GM21423 (cell line): Measurements from ENCODE around the gene LMO7.

ENCODE experiments used
- ATAC-seq: cut with Tn5 transposase; IDR thresholded peaks from one replicate; pipeline ENCODE4 v1.9.1; 2021; ENCODE audit warnings: mild to moderate bottlenecking, moderate library complexity; ENCODE audit not compliant: unreplicated experiment

Gene LMO7

GRCh38 chr13:75876142-75877050, 240.3 kb downstream of the LMO7 start:
- ATAC-seq = peak; percentile 93

DNA sequence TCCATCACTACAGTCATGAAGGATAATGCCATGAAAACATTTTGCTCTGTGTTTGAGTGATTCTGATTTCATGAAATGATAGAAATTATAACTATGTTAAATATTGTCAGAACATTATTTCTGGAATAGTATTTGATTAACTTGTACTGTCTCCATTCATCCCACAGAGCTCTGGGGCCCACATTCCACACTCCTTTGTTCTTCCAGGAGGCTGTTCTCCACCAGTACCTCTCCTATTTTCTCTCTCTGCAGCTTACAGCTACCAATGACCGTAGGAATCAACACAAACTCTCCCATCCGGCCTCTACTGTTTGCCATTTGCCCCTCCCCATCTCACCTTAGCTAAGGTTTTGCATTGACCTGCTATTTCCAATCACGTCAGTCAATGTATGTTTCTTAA, 240.9 kb downstream of the LMO7 start:
- ATAC-seq = no peak

GRCh38 chr13:75879656-75880055, 243.5 kb downstream of the LMO7 start:
- no peak for ATAC-seq

DNA sequence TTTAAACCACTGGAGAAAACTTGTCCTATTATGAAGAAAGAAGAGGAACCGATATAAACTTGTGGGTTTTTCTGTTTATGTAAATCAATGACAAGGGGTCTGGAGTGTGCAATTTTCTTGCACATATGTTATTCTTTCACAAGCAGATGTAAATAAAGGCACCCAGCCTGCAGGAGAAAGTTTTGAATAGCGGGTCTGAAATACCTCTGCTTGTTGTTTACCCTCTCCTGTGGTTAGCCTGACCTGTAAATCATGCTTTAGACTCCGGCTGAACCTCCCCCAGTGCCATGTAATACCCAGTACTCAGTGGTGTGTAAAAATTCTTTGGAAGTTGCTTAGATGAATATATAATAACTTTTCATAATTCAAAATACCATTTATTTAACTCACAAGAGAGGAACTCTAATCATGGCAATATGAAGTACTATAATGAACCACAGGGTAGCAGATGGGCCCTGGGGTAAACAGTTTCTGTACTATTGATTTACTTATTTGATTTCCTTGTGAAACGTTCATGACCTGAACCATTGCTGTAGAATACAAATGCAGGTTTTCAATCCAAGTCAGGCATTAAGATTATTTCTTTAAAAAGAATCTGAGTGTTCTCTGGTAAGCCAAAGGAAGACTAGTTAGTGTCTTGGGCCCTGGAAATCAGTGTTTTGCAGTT, 245.1 kb downstream of the LMO7 start:
- no peak for ATAC-seq

DNA sequence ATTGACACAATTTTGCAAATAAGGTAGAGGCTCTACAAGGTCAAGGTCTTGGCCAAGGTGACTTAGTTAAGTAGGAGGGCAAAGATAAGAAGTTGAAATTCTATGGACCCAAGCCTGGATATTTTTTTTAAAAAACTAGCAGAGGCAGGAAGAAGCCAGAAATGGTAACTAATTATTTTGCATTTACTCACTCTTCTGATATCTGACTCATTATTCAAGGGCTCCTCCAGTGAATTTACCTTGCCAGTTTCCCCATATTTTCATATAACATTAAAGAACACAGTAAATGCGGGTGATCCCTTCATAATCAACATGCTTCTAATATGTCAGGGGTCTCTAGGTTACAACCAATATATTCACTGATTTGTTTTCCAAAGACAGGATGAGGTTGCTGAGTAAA, 246.1 kb downstream of the LMO7 start:
- ATAC-seq = no peak

DNA sequence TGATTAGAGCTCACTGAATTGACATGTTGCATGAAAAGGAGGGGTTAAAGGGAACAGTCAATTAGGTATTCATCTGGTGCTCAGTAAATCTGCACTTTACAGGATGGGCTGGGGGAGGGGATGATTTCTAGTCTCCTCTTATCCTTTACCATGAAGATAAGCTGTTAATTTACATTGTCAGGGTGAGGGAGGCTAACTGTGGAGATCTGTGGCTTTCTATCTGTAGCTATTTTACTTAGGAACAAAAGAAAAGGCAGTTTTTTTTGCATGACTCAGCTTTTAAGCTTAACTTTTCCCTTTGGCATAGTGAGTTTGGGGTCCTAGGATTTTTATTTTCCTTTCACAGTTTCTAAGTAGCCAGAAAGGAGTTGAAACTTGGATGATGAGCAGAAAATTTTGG, 253.3 kb downstream of the LMO7 start:
- no peak for ATAC-seq

DNA sequence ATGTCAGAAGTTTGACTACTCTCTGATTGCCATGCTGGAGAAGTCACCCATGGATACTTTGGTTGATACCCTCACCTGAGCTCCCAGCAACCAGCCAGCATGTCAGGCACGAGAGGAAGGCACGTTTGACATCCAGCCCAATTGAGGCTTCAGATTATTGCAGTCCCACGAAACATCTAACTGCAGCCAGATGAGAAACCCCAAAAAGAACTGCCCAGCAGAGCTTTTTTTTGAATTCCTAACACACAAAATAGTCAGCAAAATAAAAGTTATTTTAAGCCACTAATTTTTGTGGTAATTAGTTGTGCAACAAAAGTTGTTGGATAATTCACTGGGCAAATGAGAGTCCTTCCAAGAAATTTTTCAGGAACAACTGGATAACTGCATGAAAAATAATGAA, 259.0 kb downstream of the LMO7 start:
- ATAC-seq = no peak

DNA sequence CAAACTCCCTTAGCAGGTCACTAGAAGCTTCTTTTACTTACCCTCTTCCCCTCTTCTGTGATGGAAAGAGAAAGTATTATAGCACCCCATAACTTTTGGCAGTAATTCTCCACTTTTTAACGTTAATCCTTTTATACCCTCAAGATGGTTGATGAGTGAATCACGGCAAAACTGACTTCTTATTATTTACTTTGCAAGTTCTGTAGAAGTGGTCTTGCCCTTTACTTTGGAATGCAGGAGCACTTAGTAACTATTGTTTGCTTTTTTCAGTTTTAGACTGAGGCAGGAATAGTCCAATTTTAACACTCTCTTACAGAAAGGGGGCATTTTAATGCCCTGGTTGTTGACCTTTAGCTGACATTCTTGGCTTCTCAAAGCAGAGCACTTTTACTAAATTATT, 260.1 kb downstream of the LMO7 start:
- no peak for ATAC-seq

DNA sequence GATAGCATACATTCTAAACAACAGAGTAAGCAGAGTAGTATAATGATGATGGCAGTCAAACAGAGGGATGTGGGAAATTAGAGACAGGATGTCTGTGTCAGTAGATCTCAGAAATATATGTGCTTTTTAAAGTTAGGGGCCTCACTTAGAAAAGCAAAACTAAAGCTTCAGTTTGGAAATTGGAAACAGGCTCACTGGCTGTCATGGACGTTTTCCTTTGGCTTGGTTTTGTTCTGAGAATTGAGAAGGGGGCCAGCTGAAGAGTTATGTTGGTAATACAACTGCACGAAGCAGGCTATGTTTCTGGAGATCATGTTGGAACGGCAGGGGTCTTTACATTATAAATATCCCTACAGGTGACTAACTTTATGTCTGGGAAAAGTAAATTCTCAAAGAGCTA, 261.3 kb downstream of the LMO7 start:
- ATAC-seq = no peak

DNA sequence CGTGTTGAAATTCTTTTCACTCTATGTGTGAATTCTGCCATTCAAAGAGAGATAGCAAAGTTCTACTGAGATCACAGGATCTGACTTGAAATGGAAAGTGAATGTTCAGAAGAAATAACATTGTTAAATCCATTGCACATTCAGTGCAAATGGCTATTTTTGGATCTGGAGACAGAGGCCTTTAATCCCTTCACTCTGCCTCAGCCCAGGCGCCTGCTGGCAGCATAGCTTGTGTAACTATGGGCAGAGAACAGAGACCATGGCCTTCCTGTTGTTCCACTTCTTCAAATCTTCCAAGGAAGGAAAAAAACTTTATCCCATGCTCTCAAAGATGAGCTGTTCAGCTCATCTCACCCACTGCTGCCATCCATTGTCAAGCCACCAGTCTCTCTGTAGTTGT, 265.4 kb downstream of the LMO7 start:
- no peak for ATAC-seq

- no peak for ATAC-seq
These were observed 266.3 kb downstream of the LMO7 start for GRCh38 chr13:75902166-75903104.

DNA sequence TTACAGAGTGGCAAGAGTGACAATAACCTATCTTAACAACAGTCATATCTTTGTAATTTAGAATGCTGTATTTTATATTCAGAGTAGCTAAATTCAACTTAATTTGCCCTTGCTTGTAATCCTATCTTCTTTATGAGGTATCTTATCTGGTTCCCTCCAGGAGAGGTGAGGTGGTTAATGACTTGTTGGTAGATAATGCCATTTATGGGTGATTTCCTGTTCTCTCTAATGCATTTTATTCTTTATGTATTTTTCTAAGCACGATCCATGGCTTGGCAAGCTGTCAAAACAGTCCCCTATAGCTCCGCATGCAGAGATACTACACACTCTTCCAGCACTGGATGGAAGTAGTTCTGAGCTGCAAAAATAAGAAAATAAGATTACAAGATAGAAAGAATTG, 267.9 kb downstream of the LMO7 start:
- no peak for ATAC-seq

GRCh38 chr13:75906315-75906714, 270.2 kb downstream of the LMO7 start:
- no peak for ATAC-seq

DNA sequence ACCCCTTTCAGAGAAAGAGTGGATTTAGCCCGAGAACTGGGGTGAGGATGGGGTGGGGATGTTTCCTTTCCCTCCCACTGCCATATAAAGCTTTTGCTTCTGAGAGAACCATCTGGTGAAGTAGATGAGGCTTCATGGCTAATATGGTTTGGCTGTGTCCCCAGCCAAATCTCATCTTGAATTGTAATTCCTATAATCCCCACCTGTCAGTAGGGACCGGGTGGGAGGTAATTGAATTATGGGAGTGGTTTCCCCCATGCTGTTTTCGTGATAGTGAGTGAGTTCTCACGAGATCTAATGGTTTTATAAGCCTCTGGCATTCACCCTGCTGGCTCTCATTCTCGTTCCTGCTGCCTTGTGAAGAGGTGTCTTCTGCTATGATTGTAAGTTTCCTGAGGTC, 270.9 kb downstream of the LMO7 start:
- no peak for ATAC-seq

DNA sequence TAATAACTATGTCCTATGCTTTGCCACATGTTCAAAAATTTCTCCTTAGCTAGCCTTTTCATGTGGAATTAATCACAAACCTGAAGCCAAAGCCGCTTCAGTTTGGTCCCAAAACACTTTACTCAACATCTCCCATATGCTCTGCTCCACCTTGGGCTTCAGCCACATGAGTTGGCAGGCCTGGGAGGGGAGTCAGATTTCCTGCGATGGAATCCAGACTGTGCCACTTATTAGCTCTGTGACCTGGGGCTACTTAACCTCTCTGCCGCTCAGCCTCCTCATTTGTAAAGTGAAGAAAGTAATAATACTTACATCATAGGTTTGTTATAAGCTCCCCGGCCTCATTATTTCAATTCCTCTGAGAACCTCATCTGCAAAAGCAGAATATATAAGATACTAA, 272.0 kb downstream of the LMO7 start:
- no peak for ATAC-seq
